ENCODE results near the gene PRKG1.
"Not testable (repeated sequence)": the region's sequence is repeated elsewhere in the genome, so short reads cannot be mapped to it uniquely, and the experiment has no call there.

PRKG1 gene

GRCh38 chr10:51119441-51119840, 45.2 kb downstream of the PRKG1 start:
- DNase-seq, result no peak

GRCh38 chr10:51121861-51122260, 47.6 kb downstream of the PRKG1 start:
- no peak for DNase-seq

GRCh38 chr10:51124852-51125251, 50.6 kb downstream of the PRKG1 start:
- no peak for DNase-seq

DNA sequence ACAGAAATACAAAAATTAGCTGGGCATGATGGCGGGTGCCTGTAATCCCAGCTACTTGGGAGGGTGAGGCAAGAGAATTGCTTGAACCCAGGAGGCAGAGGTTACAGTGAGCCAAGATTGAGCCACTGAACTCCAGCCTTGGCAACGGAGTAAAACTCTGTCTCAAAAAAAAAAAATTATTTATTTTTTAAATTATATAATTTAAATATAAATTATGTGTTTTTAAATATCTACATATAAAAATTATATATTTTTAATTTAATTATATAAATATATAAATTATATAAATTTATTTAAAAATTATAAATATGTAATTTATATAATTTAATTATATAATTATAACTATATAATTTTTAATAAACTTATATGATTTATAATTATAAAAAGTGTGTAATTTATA, 51.2 kb downstream of the PRKG1 start:
- no peak for DNase-seq

DNA sequence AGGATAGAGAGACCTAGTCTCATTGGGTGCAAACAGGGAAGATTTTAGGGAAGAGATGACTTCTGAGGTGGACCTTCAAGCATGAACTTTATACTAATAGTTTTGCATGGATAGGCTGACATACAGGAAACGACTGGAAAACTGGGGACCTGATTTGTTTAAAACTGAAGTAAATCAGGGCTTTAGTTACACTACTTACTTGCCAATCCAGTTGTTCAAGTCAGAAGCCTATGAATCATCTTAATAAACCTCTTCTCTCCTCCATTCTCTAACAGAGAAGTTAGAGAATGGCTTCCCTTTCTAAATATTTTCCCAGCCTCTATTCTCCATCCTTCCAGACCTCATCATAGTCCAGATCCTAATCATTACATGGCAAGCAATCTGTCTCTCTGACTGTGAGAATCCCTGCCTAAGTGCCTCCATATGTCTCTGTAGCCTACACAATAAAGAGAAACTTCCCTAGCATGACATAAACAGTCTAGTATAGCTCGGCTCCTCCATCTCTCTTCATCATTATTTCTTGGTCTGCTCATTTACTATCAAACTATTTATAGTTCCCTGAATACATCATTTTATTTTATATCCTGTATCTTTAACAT, 55.8 kb downstream of the PRKG1 start:
- DNase-seq, result no peak

DNA sequence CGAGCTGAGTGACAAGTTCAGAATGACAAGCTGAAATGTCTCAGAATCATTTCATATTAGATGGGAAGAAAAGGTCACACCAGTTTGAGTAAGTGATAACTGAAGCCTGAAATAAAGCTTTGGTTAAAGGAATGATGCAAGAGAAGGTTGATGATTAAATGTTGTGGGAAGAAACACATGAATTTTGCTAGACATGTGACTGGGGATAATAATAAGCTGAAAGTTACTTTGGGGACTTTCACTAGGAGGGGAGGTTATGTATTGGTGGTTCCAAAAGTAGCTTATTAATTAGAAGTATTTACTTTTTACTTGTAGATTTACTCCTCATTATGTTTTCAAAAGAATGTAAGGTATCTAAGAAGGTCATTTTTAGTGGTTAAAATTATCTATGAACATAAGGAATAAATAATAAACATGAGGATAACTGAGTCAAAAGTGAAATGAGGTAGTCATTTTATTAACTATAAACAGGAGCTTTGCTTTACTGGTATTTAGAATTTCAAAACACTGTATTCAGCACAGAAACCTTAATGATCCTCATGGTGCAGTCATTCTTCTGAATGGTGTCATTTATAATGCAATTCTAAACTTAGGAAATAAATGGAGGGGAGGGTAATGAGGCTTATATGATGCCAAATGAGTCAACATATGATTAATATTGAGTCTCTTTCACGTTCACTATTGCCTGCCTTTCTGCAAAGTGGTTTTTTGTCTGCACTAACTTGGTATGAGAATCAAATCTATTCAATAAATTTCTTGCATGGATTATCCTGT, 63.7 kb downstream of the PRKG1 start:
- DNase-seq, result no peak

- no peak for DNase-seq
Observed at GRCh38 chr10:51139176-51139575, 64.9 kb downstream of the PRKG1 start.

DNA sequence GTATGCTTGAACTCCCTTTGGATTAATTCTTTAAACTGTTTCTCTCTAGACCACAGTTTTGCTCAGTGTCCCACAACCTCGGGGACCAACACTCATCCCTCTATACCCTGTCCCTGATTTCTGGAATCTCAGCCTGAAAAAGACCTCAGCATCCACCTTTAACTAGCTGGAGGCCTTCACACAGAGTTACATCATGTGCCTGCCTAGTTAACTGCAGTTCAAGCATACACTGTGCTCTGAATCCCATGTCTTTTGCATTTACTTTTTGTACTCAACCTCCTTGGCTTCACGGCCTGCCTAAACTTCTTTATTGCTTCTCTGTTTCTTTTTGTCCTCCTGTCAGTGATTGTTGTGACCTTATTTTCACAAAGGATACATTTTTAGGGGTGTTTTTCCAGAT, 66.7 kb downstream of the PRKG1 start:
- no peak for DNase-seq

- no peak for DNase-seq
Observed at GRCh38 chr10:51144161-51144781, 70.0 kb downstream of the PRKG1 start.

DNA sequence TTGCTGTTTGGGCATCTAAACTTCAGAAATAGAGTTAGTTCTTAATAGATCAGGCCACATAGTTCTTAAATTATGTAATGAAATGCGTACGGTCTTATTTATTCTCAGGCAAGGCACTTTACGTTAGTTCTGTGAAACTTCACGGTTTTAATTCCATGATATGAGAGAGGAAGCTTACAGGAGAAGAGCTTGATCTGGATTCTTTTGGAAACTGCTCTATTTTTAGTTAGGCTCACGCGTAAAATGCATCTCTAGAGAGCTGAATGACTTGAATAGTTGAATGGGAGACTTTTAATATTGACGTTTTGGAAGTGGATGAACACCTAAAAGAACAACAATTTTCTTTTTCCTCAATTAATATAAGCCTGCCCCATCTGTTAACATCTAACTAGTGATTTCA, 71.1 kb downstream of the PRKG1 start:
- no peak for DNase-seq

DNA sequence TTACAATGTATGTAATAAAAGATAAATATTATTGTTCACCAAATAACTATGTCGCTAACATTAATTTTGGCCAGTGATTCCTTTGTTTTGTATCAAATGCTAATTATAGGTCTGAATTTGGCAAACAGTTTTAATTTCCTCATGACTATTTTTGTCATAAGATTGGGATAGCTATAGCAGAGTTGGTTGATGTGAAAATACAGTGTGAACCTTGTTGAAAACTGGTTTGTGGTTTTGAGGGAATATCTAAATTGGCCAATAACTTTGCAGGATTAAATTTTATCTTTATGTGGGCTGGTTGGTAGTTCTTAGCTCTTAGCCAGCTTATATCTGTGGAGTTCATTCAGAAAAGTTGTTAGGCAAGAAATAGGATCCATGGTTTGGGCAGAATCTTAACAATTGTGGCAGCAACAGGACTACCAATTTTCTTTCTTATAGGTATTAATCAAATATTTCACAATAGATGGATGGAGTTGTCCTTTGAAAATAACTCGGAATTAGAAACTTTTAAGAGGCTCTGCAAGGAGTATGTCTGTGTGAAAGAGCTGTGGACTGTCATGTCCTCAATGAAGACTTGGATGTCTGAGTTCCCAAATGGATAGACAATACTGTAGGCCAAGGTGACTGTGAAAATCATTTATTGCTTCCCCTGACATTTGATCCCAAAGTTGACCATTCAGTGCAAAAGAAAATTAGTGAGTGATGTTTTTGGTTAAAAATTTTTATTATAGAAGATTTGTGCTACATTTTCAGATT, 73.5 kb downstream of the PRKG1 start:
- no peak for DNase-seq

DNA sequence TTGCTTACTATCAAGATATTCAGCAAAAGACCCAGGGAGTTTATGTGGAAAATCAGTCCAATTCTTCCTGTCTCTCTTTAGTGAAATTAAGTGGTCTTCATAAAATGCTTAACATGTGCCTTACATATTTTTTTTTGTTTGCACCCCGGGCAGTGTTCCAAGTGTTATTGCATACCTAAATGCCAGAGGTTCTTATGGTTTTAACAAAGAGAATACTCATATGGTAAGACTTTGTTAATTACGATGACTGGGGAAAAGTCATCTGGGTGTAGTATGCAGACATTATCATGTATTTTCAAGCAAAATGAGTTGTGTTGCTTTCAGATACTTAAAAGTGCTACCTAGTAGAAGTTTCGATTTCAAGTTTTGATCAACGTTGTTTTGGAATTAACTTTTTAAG, 82.6 kb downstream of the PRKG1 start:
- no peak for DNase-seq

DNA sequence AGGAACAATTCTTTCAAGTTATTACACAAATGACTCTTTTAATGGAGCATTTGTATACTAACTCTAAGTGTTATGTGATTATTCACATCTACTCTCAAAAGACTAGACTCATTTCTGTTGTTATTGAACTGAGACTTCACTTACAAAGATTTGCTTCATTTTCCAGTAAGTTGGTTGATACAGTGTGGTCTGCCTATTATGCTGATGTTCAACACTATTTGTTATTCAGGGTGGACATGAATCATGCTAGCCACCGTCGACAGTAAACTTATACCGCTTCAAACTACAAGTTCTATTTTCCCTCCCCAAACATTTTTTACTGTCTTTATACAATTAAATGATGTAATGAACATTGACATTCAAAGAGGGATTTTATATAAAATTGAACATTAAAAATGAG, 84.5 kb downstream of the PRKG1 start:
- no peak for DNase-seq

- DNase-seq, result no peak
Observed at GRCh38 chr10:51159841-51160240, 85.6 kb downstream of the PRKG1 start.

DNA sequence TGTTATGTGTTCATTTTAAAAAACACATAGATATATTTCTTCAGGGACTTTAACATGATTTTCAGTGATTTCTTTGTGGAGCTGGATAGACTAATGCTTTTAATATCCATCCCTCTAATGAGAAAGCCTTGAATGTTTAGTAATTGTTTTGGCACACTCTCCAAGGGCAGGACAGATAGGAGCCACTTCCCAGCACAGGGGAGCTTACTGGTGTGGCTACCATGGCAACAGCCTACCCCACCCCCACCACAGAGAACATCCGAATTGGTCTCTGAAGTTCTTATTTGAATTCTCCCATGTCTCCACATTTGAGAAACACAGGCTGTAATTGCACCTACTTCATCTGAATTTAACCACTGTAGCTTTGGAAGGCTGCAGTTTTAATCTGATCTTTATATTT, 87.7 kb downstream of the PRKG1 start:
- DNase-seq, result no peak

DNA sequence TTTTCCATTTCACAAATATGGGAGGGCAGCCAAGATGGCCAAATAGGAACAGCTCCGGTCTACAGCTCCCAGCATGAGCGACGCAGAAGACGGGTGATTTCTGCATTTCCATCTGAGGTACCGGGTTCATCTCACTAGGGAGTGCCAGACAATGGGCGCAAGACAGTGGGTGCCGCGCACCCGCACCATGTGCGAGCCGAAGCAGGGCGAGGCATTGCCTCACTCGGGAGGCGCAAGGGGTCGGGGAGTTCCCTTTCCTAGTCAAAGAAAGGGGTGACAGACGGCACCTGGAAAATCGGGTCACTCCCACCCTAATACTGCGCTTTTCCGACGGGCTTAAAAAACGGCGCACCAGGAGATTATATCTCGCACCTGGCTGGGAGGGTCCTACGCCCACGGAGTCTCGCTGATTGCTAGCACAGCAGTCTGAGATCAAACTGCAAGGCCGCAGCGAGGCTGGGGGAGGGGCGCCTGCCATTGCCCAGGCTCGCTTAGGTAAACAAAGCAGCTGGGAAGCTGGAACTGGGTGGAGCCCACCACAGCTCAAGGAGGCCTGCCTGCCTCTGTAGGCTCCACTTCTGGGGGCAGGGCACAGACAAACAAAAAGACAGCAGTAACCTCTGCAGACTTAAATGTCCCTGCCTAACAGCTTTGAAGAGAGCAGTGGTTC, 89.2 kb downstream of the PRKG1 start:
- DNase-seq, result not testable (repeated sequence)

DNA sequence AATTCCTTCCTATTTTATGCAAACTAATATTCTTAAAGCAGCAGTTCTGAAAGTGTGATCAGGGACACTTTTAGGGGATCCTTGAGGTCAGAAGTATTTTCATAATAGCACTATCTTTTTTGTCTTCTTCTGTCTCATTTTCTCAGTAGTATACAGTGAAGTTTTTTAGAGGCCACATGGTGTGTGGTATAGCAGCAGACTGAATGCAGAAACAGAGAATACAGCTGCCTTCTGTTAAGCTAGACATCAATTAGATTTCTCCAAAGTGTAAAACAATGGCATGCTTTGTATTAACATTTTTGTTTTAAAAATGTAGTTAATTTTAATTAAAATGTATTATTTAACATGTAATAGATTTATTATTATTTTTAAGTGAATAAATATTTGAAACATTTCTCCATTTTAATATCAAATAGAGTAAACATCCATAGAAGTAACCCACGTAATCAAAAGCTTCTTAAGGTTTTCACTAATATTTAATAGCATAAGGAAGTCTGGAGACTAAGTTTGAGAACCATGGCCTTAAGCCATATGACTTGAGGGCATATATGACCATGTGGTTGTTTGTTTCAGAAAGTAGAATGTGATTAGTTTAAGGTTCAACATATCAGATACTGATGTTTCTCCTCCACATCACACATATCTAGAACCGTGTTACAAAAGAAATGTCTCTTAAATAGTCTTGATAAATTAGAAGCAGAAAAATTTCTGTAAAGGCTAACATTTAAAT, 94.0 kb downstream of the PRKG1 start:
- DNase-seq, result no peak

- DNase-seq, result no peak
Observed at GRCh38 chr10:51169111-51169510, 94.8 kb downstream of the PRKG1 start.

DNA sequence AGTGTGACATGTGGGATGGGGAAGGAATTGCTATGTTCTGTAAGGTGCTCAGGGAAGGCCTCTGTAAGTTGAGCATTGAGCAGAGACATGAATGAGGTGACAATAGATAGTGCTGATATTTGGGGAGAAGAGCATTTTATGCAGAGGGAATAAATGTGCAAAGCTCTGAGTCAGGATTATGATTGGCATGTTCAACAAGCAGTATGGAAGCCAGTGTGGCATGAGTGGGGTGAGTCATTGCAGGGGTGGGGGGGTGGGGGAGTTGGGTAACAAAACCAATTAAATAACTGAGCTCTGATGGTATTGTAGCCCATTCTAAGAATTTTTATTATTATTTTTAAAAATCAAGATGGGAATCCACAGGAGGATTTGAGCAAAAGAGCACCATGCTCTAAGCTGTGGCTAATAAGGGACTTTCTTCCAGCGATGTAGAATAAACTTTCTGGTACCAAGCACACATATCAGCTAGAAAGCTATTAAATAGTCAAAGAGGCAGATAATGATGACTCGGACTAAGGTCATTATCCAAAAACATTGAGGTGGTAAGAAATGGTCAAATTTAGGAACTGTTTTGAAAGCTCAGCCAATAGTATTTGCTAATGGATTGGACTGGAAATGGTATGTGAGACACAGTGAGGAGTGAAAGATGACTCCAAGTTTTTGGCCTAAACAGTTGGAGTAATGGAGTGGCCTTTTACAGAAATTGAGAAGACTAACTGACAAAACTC, 96.4 kb downstream of the PRKG1 start:
- no peak for DNase-seq

GRCh38 chr10:51171946-51172345, 97.7 kb downstream of the PRKG1 start:
- DNase-seq, result no peak

- DNase-seq, result no peak
Observed at GRCh38 chr10:51176976-51177695, 102.8 kb downstream of the PRKG1 start.
